Mucosa of stomach (tissue), 1 donor: ENCODE results near the gene INS.

ENCODE experiments used
- H3K27me3 ChIP-seq: one replicate; pipeline ENCODE4 v1.7.0; 2013; ENCODE audit warnings: mild to moderate bottlenecking, low read length; ENCODE audit not compliant: control insufficient read depth, insufficient read depth
- H3K36me3 ChIP-seq: one replicate; pipeline ENCODE4 v1.7.0; 2013; ENCODE audit warnings: low read length; ENCODE audit not compliant: control insufficient read depth, insufficient read depth
- H3K4me1 ChIP-seq: one replicate; pipeline ENCODE4 v1.7.0; 2013; ENCODE audit warnings: mild to moderate bottlenecking, low read length; ENCODE audit not compliant: control insufficient read depth, insufficient read depth
- H3K4me3 ChIP-seq: one replicate; pipeline ENCODE4 v1.7.0; 2013; ENCODE audit warnings: low read length
- H3K9ac ChIP-seq: one replicate; pipeline ENCODE4 v1.7.0; 2013; ENCODE audit warnings: mild to moderate bottlenecking, low read length, moderate library complexity
- H3K9me3 ChIP-seq: one replicate; pipeline ENCODE4 v1.7.0; 2013; ENCODE audit warnings: mild to moderate bottlenecking, low read length, moderate library complexity; ENCODE audit not compliant: control insufficient read depth
- donor health status: Pancreatic carcinoma.

INS gene

DNA sequence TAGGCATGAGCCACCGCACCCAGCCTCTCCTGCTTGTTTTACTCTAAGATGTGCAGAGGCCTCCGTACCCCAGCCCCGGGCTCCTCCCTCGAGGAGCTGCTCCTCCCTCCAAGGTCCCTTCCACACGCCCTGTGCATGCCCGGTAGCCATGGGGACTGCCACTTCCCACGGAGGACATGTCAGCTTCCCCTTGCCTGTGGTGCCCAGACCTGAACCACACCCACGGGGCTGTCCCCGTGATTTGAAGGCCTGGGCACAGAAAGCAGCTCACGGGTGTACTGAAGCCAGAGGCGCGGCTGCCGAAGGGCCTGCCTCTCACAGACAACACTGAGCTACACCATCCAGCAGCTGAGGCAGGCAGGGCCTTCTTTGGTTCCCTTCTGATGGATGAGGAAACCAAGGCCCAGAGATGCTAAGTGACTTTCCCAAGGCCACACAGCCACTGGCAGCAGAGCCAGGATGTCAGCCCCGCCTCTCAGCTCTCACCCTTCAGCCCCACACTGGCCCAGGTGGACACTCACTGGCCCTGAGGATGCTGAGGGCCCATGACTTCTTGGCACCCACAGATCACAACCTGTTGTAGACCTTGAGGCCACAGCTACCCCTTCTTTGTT lies 7.3 kb downstream of the INS start:
- Histone ChIP-seq H3K9me3 (no peaks in the 10 kb centered on the region), H3K27me3 (peaks cover 37% of the 10 kb centered on the region), H3K36me3 (no peaks in the 10 kb centered on the region), H3K4me1 (peaks cover 6% of the 10 kb centered on the region), H3K4me3 (no peak overlapping the region), H3K9ac (no peak overlapping the region)

- Histone ChIP-seq H3K9ac (no peak overlapping the region), H3K27me3 (peaks cover 52% of the 10 kb centered on the region)
These were observed 9.3 kb downstream of the INS start for GRCh38 chr11:2151500-2152257.

DNA sequence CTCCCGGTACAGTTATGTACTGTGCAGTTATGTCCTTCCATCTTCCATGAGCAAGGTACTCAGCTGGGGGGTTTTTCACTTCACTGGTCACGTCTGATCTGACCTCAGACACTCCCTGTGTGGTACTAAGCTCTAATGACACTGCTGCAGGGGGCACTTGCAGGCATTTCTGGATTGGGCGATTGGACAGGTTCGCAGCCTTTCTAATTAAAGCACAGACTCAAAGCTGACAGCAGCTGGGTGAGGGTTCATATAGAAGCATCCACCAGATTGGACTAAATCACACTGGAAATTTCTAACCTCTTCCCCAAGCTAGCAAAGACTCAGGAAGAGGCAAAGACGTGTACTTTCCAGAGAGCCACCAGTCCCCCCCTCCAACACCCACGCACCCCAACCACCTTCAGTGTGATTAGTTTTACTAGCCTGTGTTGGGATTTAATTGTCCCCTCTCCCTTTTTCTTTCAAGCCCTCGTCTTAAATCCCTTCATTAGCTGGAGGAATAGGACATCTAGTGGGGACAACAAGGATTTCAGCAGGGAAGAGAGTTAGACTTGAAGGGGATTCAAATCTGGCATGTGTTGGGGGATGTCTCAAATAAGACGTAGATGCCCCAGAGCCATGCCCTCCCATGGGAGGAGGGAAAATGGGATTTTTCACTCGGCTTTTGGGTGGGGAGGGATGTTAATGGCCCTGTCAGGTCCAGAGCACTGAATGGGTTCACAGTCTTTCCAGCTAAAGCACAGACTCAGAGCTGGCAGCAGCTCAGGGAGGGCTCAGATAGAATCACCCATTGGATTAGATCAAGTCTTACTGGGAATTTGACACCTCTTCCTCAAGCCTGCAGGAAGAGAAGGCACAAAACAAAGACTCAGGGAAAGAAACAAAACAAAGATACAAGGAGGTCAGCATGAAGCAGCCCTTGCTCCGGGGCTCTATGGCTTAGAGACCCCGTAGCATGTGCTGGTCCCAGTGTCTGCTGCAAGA lies 10.9 kb downstream of the INS start:
- peaks cover 6% of the 10 kb centered on the region for H3K4me1 ChIP-seq
- peaks cover 58% of the 10 kb centered on the region for H3K27me3 ChIP-seq
- H3K9ac ChIP-seq: no peak overlapping the region
- no peaks in the 10 kb centered on the region for H3K36me3 ChIP-seq
- H3K9me3 ChIP-seq: no peaks in the 10 kb centered on the region
- H3K4me3 ChIP-seq: no peak overlapping the region

More at GRCh38 chr11:2151500-2152257, 9.3 kb downstream of the INS start:
- Histone ChIP-seq H3K9me3 (no peaks in the 10 kb centered on the region), H3K4me1 (peaks cover 6% of the 10 kb centered on the region), H3K36me3 (no peaks in the 10 kb centered on the region), H3K4me3 (no peak overlapping the region)

- H3K9me3 ChIP-seq: no peaks in the 10 kb centered on the region
- no peak overlapping the region for H3K4me3 ChIP-seq
- peaks cover 6% of the 10 kb centered on the region for H3K4me1 ChIP-seq
- H3K36me3 ChIP-seq: no peaks in the 10 kb centered on the region
- no peak overlapping the region for H3K9ac ChIP-seq
- H3K27me3 ChIP-seq: peaks cover 65% of the 10 kb centered on the region
These were observed 11.5 kb downstream of the INS start for GRCh38 chr11:2149460-2149859.

DNA sequence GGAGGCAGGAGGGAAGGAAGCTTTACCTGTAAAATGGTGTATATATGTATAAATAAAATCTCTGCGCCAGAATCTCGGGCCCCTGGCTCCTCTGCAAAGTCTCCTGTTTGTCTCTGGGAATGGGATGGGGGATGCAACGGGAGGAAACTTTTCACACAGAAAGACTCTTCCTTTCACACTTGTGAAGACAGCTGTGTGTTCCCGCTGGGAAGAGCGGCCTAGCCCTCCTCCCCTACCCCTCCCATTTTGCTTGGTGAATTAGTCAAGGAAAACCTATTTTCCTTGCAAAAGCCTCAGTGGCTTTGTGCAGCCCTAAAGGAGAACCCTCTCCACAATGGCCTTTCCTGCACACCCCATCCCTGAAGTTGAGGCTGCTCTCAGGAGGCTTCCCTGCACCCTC lies 12.4 kb downstream of the INS start:
- H3K4me1 ChIP-seq: peaks cover 6% of the 10 kb centered on the region
- no peak overlapping the region for H3K4me3 ChIP-seq
- no peak overlapping the region for H3K9ac ChIP-seq
- H3K27me3 ChIP-seq: peaks cover 73% of the 10 kb centered on the region
- no peaks in the 10 kb centered on the region for H3K36me3 ChIP-seq
- no peaks in the 10 kb centered on the region for H3K9me3 ChIP-seq

DNA sequence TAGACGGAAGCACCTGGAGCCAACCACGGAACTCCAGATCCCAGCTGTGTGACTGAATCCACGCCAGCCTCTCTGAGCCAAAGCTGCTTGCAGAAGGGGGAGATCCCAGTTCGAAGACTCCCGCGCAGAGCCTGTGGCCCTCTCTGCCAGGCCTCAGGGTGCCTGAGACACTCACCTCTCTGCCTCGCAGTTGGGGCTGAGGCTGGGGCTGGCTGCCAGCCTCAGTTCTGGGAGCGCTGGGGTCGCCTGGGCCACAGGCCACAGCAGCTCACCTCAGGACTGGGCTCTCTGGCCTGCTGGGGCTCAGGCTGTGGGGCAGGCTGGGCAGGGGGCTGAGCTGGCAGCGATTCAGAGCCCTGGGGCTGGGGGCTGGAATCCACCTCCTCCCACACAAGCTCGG lies 13.6 kb downstream of the INS start:
- no peaks in the 10 kb centered on the region for H3K36me3 ChIP-seq
- no peaks in the 10 kb centered on the region for H3K9me3 ChIP-seq
- H3K27me3 ChIP-seq: peaks cover 83% of the 10 kb centered on the region
- H3K4me3 ChIP-seq: no peak overlapping the region
- H3K4me1 ChIP-seq: peaks cover 6% of the 10 kb centered on the region
- no peak overlapping the region for H3K9ac ChIP-seq

- no peak overlapping the region for H3K9ac ChIP-seq
- H3K4me3 ChIP-seq: no peak overlapping the region
- peaks cover 93% of the 10 kb centered on the region for H3K27me3 ChIP-seq
- no peaks in the 10 kb centered on the region for H3K9me3 ChIP-seq
- no peaks in the 10 kb centered on the region for H3K4me1 ChIP-seq
- H3K36me3 ChIP-seq: no peaks in the 10 kb centered on the region
These were observed 15.0 kb downstream of the INS start for GRCh38 chr11:2146051-2146450.

- Histone ChIP-seq H3K9me3 (no peaks in the 10 kb centered on the region), H3K36me3 (no peaks in the 10 kb centered on the region), H3K4me1 (no peaks in the 10 kb centered on the region), H3K4me3 (no peak overlapping the region), H3K27me3 (peaks cover 94% of the 10 kb centered on the region), H3K9ac (no peak overlapping the region)
These were observed 16.3 kb downstream of the INS start for GRCh38 chr11:2144544-2145248.

- Histone ChIP-seq H3K4me3 (no peak overlapping the region), H3K36me3 (no peaks in the 10 kb centered on the region), H3K9ac (no peak overlapping the region), H3K27me3 (peaks cover 90% of the 10 kb centered on the region), H3K9me3 (no peaks in the 10 kb centered on the region), H3K4me1 (no peaks in the 10 kb centered on the region)
These were observed 17.0 kb downstream of the INS start for GRCh38 chr11:2143799-2144543.

- no peaks in the 10 kb centered on the region for H3K9me3 ChIP-seq
- no peaks in the 10 kb centered on the region for H3K4me1 ChIP-seq
- H3K9ac ChIP-seq: no peak overlapping the region
- H3K36me3 ChIP-seq: no peaks in the 10 kb centered on the region
- peaks cover 90% of the 10 kb centered on the region for H3K27me3 ChIP-seq
- no peak overlapping the region for H3K4me3 ChIP-seq
These were observed 17.6 kb downstream of the INS start for GRCh38 chr11:2143477-2143798.

- H3K27me3 ChIP-seq: peaks cover 88% of the 10 kb centered on the region
- H3K4me1 ChIP-seq: no peaks in the 10 kb centered on the region
- H3K9me3 ChIP-seq: no peaks in the 10 kb centered on the region
- no peak overlapping the region for H3K9ac ChIP-seq
- H3K4me3 ChIP-seq: no peak overlapping the region
- no peaks in the 10 kb centered on the region for H3K36me3 ChIP-seq
These were observed 18.2 kb downstream of the INS start for GRCh38 chr11:2142762-2143202.
